Fibroblast of pulmonary artery (primary cell): ENCODE data around the gene UBE2E2.
A peak's percentile ranks its signal among the peaks of the same experiment; 100 is the strongest.

Source experiments
- DNase-seq: peaks from one replicate; pipeline ENCODE4 v3.0.0-alpha.2; 2010; ENCODE audit warnings: low read depth
- H3K4me3 ChIP-seq: replicated peaks from 2 replicates; pipeline ENCODE4 v1.5.1; 2011; ENCODE audit warnings: low read depth, mild to moderate bottlenecking, control low read depth, low read length, moderate library complexity
- TF ChIP-seq, protein P1 (sequence below): IDR thresholded peaks from 2 replicates; pipeline ENCODE4 v1.5.1; 2011; ENCODE audit warnings: mild to moderate bottlenecking, control low read depth, low read length, inconsistent platforms; ENCODE audit errors: missing control alignments

The UBE2E2 gene

DNA sequence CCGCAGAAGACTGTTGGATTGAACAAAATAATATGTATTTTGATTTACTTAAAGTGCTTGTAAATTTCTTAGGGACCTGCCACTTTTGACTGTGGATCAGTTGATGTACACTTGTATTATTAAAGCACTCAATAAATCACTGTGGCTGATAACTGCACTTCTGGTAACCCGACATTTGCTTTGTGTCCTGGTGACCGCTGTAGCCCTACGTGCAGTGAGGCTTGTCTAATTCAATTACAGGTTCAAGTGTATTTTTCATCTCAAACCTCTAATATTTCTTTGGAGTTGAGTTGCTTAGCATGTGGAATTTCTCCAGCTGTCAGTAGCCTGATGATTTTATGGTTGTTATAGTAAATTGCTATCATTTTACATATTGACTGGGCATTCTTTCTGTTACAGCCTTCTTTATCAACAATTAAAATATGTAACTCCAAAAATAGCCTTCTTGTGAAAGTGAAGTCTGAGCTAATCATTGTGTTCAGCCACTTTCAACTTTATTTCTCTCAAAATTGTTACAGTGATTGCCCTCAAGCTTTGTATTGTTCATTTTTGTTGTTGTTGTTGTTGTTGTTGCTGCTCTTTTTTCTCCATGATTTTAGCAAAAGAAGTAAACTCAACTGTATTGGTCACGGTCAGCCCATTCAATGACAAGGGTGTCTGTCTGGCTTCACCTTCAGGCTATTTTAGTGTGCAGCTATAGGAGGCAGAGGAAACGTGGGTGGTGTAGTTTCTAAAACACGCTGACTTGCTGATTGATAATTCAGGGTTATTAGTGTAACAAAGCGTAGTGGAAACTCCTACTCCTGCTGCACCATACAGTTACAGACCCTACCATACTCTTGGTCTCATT, 387.5 kb downstream of the UBE2E2 start:
- DNase-seq, result no peak
- no peak overlapping the region for H3K4me3 ChIP-seq
- TF ChIP-seq, protein P1, sequence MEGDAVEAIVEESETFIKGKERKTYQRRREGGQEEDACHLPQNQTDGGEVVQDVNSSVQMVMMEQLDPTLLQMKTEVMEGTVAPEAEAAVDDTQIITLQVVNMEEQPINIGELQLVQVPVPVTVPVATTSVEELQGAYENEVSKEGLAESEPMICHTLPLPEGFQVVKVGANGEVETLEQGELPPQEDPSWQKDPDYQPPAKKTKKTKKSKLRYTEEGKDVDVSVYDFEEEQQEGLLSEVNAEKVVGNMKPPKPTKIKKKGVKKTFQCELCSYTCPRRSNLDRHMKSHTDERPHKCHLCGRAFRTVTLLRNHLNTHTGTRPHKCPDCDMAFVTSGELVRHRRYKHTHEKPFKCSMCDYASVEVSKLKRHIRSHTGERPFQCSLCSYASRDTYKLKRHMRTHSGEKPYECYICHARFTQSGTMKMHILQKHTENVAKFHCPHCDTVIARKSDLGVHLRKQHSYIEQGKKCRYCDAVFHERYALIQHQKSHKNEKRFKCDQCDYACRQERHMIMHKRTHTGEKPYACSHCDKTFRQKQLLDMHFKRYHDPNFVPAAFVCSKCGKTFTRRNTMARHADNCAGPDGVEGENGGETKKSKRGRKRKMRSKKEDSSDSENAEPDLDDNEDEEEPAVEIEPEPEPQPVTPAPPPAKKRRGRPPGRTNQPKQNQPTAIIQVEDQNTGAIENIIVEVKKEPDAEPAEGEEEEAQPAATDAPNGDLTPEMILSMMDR, result no peak

GRCh38 chr3:23591374-23591773, 388.2 kb downstream of the UBE2E2 start:
- DNase-seq, result no peak
- TF ChIP-seq, protein P1, result no peak
- no peak overlapping the region for H3K4me3 ChIP-seq

DNA sequence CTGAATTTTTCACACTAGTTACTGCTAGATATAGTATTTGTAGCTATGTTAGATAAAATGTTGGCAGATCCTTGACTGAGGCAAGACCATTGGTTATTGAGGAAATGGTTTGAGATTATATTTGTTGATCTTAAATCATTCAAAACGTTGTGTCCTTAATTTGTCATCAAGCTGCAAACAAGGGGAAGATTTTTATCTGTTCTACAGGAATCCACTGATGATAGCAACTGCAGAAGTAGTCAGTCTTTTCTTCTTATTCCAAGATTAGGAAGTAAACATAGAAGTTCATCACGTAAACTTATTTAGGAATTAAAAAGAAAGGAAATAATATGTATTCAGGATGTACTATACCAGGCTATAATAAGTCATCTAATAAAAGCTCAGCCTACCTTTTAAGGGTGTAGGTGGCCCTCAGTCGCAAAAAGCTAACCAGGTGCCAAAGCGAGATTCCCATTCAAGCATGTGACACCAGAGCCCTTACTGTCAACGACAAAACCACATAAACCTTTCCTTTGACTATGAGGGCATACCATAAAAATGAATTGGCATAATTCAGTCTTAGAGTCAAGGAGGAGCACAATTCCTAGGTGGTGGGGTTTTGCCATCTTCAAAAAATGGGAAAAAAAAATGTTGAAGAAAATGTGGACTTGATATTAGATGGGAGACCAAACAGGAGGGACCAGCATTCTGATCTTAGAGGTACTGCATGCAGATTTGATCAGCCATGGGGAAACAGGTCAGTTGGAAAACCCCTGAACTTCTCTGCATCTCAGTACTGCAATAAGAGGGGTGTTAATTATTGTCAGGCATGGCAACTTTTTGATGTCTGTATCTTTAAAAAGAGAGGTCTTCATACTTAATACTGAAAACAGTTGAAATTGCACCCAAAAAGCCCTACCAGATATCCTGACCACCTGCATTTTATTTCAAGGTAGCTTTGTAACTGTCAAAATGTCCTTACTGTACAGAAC, 390.1 kb downstream of the UBE2E2 start:
- no peak overlapping the region for H3K4me3 ChIP-seq
- TF ChIP-seq, protein P1, result no peak
- no peak for DNase-seq

GRCh38 chr3:23594066-23594465, 390.9 kb downstream of the UBE2E2 start:
- peak; percentile 22 for DNase-seq
- no peak overlapping the region for H3K4me3 ChIP-seq
- TF ChIP-seq, protein P1, result no peak

DNA sequence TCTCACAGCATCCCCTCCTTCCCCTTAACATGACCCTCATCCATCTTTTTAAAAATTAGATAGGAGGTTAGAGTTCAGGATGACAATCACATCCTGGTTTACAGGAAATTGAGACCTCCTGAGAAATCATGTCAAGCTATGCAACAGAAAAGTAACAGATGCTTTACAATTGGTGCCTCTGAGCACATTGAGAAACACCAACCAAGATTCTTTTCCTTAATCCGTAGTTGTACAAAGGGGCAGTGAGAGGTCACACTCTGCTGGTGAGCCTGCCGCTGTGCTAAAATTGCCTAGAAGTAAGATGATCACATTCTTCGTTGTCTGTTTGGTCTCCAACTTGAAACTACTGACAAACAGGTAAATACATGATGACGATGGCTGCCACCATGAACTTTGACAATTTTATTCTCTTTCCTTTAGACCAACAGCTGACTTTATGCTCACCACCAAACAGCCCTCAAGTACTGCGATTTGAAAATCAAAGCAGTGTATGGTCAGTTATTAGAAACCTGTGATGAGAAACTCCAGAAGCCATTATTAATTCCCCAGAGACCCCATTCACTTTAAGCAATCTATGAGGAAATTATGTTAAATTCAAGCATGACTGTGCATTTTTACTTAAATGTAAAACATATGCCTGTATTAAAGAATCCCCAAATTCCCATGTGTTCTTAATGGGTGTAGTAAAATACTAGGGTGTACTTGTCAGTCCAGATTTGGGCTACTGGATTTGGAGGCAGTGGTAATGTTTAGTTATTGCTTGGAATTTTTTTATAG, 392.0 kb downstream of the UBE2E2 start:
- H3K4me3 ChIP-seq, result no peak overlapping the region
- peak; percentile 42 for DNase-seq
- TF ChIP-seq, protein P1, result no peak

DNA sequence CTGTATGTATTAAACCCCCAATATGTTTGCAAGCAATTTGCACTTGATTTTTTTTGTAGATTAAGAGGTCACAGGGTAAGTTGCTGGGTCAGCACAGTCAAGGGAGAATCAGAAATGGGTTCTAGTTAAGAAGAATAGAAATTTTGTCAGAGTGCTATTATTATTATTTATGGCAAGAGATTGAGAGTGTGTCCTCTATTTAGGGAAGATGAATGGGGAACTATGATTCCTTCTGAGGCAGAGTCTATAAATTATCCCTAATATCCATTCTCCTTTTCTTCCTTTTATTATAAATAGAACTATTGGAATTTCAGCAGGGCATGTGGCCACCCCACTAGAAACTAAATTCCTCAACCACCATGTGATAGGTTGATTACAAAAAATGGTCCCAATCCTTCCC, 392.7 kb downstream of the UBE2E2 start:
- no peak for DNase-seq
- TF ChIP-seq, protein P1, result no peak
- H3K4me3 ChIP-seq, result no peak overlapping the region
